Activated CD4-positive, alpha-beta T cell treated with anti-CD3 and anti-CD28 coated beads, Interleukin-2, amount 10 ng/mL, durations not matched to agents 24 days and 14 days (primary cell): Measurements from ENCODE around the gene BOC. TPM values are rescaled to one million over a fixed set of nuclear protein-coding genes. Genes with fewer than 3 reads are reported as not detected.

Source experiments
- DNase-seq: peaks from one replicate; pipeline ENCODE4 v3.0.0; 2022
- H3K27ac Mint-ChIP-seq: one replicate; pipeline ENCODE4 v1.8.0; 2022; ENCODE audit warnings: mild to moderate bottlenecking, mixed read lengths
- H3K27me3 Mint-ChIP-seq: one replicate; pipeline ENCODE4 v1.8.0; 2022; ENCODE audit warnings: mixed read lengths
- H3K36me3 Mint-ChIP-seq: one replicate; pipeline ENCODE4 v1.8.0; 2022; ENCODE audit warnings: low read depth, mild to moderate bottlenecking, mixed read lengths
- H3K4me1 Mint-ChIP-seq: one replicate; pipeline ENCODE4 v1.8.0; 2021; ENCODE audit warnings: mixed read lengths
- H3K4me3 Mint-ChIP-seq: one replicate; pipeline ENCODE4 v1.8.0; 2022; ENCODE audit warnings: mild to moderate bottlenecking, moderate library complexity, mixed read lengths
- H3K9me3 Mint-ChIP-seq: one replicate; pipeline ENCODE4 v1.8.0; 2021; ENCODE audit warnings: mixed read lengths
- intact Hi-C: fragments of 100-400 bp; cut with micrococcal nuclease; formaldehyde crosslinking; loops from one replicate; pipeline ENCODE4 v1.15.1; 2023
- total RNA-seq: library from RNA; stranded (reverse); gene quantifications from 2 replicates; pipeline ENCODE4 v1.2.3, GENCODE V29; 2022

Gene BOC
- total RNA-seq, 1 donor from 2014 or later, result 1.4 TPM

DNA sequence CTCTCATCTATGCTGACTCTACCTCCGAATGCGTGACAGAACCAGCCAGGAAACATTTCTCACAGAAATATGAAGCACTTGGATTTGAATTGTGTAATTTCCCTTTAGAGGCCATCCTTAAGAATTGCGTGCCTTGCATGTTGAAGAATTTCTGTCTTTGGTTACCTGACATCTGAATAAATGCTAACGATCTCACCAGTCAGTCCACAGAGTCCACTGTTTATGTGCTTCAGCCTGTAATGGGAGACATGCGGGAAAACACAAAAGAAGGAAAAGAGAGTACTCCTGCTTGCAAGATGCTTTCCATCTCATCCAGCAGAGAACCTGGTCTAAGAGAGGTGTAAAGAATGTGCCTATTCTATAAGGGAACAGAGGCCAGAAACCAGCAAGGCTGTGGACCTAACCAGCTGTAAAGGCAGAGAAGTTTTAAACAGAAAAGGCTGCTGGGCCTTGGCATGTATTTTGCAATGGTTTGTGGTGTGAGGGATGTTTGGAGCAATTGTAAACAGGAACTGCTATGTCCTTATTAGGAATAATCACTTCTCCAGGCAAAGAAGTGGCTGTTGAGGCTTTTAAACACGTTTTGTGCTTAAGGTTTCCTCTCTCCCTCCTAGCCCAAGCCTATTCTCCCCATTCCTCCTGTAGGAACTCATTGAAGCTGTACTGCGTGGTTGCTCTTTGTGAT lies 36.4 kb upstream of the BOC start:
- Mint-ChIP-seq H3K27me3 (peaks cover 5% of the 10 kb centered on the region), H3K4me3 (no peak overlapping the region), H3K36me3 (no peaks in the 10 kb centered on the region), H3K9me3 (no peaks in the 10 kb centered on the region), H3K27ac (no peak overlapping the region), H3K4me1 (no peaks in the 10 kb centered on the region)
- DNase-seq, result no peak
- intact Hi-C loops, result no loop called here

DNA sequence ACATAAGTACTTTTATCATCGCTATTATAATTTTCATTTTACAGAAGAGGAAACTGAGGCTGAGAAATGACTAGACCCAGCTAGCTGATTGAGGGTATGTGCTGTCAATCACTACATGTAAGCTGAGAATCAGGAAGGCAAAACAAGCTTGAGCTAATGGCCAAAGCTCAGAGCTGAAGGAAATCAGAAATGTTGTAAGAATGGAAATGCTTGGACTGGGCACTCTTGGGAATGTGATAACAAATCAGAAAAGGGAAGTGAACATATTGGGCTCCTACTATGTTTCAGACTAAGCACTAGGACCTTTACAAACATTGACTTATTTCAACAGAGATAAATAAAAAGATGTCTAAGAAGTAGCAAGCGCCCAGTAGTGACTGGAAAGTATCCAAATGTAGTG lies 33.8 kb upstream of the BOC start:
- Mint-ChIP-seq H3K36me3 (no peaks in the 10 kb centered on the region), H3K4me1 (no peaks in the 10 kb centered on the region), H3K9me3 (no peaks in the 10 kb centered on the region), H3K27me3 (peaks cover under 1% of the 10 kb centered on the region), H3K27ac (no peak overlapping the region), H3K4me3 (no peak overlapping the region)
- DNase-seq, result no peak
- intact Hi-C loops, result no loop called here

DNA sequence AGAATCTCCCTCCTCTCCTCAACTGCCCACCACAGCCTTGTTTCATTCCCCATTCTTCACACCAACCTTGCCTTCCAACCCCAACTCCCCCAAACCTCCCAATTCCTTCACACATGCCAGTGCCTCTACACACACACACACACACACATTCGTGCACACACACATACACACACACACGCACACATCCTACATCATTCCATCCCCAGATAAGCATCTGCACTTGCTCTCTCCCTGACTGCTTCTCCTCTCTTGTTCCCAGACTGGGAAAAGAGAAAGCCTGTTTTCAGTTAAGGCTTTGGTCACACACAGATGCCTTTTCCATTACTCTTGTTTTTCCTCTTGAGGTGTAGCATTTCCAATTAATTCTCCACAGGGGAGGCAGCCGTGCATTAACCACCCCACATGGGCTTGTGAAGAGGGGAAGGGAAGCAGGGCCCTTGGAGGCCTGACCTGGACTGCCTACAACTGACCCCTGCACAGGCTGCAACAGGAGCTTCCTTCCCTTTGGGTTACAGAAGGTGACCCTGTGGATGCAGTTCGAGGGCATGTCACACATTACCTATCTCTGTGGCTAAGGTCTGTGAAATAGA lies 32.0 kb upstream of the BOC start:
- intact Hi-C loops, result no loop called here
- H3K27ac Mint-ChIP-seq, result no peak overlapping the region
- no peaks in the 10 kb centered on the region for H3K4me1 Mint-ChIP-seq
- H3K27me3 Mint-ChIP-seq, result peaks cover 3% of the 10 kb centered on the region
- H3K36me3 Mint-ChIP-seq, result no peaks in the 10 kb centered on the region
- no peaks in the 10 kb centered on the region for H3K9me3 Mint-ChIP-seq
- DNase-seq, result no peak
- no peak overlapping the region for H3K4me3 Mint-ChIP-seq

DNA sequence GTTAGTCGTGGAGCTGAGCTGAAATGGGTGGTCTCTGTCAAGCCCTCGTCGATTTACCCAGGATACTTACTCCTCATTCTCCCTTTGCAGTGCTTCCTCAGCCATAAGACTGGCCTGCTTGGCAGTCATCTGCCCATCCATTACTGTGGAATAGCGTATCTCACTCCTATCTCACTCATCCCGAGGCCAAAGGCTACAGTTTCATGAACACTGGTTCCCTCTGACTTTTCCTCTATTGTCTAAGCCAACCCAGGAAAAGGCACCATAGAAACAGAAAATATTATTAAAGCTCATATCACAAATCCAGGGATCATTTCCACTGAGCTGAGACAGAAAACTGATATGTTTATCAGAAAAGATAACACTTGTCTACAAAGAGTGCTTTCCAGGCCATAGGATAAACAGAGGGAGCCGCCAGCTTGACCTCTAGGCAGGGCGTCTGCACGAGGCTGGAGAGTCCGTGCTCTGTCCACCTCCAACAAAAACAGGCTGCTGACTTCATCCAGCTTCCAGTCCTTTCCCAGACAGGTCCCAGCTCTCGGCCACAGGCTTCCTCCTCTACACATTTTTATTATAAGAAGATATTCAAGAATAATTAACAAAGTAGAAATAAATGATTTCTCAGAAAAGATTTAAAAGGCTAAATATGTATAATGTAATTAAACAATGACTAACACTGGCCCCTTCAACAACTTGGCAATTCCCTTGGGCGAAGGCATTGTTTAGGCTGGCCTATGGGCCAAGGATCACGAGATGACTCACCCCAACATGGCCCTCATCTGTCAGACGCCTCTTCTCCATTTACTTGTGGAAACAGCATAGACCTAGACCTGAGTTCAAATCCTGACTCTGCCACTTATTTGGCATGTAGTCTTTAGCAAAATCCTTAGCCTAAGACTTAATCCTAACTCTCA lies 27.4 kb upstream of the BOC start:
- Mint-ChIP-seq H3K27ac (no peak overlapping the region), H3K9me3 (peaks cover 8% of the 10 kb centered on the region), H3K4me3 (no peak overlapping the region), H3K4me1 (no peaks in the 10 kb centered on the region), H3K36me3 (no peaks in the 10 kb centered on the region), H3K27me3 (peaks cover 3% of the 10 kb centered on the region)
- DNase-seq, result no peak
- intact Hi-C loops, result no loop called here

DNA sequence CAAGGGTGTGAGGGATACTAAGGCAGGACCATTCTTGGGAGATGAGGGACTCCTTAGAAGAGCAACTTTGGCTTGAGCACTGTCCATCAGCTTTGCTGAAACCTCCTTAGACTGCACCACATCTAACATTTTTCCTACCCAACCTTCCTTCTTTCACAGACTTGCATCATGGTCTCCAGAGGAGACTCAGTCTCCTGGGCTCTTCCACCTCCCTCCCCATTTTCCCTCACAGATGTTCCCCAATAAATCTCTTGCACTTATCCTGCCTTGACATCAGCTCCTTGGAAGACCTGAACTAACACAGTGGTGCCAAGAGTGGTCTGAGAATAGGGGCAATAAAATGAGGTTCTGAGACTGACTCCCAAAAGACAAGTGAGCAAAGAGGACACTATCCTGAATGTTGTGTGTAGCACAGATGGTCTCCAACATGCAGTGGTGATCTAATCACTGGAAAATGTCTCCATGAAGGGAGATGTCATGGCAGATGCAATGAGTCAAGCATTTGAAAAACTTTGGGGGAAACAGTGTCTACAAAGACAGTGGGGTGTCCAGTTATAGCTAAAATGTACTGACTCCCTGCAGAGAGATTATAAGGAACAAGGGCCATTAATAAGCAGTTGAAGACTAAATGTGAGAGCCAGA lies 26.0 kb upstream of the BOC start:
- no peaks in the 10 kb centered on the region for H3K36me3 Mint-ChIP-seq
- DNase-seq, result no peak
- peaks cover 8% of the 10 kb centered on the region for H3K9me3 Mint-ChIP-seq
- no peak overlapping the region for H3K27ac Mint-ChIP-seq
- peaks cover 3% of the 10 kb centered on the region for H3K27me3 Mint-ChIP-seq
- no peak overlapping the region for H3K4me3 Mint-ChIP-seq
- intact Hi-C loops, result no loop called here
- H3K4me1 Mint-ChIP-seq, result no peaks in the 10 kb centered on the region

DNA sequence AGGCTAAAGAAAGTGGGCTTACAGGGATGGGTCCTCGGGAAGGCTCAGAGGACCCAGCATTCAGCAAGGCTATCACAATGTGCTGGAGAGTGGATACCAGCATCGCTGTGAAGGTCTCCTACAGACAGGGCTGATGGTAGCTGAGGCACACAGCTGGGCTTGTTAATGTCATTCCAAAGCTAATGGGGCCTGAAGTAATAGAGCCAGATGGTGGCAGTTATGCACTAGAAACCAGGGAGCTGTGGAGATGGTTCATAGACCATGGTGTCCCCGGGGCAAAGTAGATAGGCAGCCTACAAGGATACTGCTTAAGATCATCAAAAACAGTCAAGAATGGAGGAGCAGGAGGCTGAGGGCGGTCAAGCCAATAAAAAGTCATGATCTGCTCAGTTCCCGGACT lies 24.8 kb upstream of the BOC start:
- Mint-ChIP-seq H3K9me3 (peaks cover 8% of the 10 kb centered on the region), H3K4me3 (no peak overlapping the region), H3K36me3 (no peaks in the 10 kb centered on the region), H3K4me1 (no peaks in the 10 kb centered on the region), H3K27me3 (peaks cover 3% of the 10 kb centered on the region), H3K27ac (no peak overlapping the region)
- intact Hi-C loops, result no loop called here
- no peak for DNase-seq

DNA sequence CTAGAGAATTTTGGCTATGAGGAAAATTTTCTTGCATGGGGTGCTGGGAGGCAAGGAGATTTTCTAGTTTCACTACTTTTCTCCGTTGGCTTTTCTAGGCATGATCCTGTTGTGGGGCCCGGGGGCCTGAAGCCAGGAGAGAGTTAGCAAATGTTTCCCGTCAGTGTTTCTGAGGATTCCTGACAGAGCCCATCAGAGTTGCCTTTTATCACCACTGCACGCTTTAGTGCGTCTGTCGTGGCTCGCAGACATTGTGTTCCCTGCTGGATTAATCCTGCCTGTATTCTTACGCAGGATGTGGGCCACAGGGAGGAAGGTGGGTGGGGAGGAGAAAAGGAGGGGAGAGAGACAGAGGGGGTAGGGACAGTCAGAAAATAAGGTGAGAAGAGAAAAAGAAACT lies 18.1 kb upstream of the BOC start:
- H3K4me3 Mint-ChIP-seq, result no peak overlapping the region
- H3K36me3 Mint-ChIP-seq, result no peaks in the 10 kb centered on the region
- peaks cover 4% of the 10 kb centered on the region for H3K27me3 Mint-ChIP-seq
- intact Hi-C loops, result no loop called here
- no peak for DNase-seq
- peaks cover 3% of the 10 kb centered on the region for H3K9me3 Mint-ChIP-seq
- no peak overlapping the region for H3K27ac Mint-ChIP-seq
- no peaks in the 10 kb centered on the region for H3K4me1 Mint-ChIP-seq

DNA sequence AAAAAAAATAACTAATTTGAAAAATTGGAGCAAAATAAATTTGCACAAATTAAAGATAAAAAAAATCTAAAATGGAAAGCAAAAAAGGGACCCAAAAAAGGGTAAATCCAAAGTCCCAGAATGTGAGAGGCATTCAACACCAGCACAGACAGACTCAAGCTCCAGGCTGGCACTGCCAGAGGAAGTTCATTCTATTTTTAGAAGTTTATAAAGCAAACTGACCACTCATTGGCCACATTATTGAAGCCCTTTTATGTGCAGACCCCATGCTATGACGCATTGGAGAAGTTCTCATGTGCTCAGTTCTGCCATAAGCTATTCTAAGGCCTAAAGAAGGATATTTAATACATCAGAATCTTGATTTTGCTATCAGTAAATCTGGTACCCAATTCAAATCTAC lies 17.6 kb upstream of the BOC start:
- intact Hi-C loops, result no loop called here
- no peaks in the 10 kb centered on the region for H3K4me1 Mint-ChIP-seq
- H3K27ac Mint-ChIP-seq, result no peak overlapping the region
- H3K27me3 Mint-ChIP-seq, result peaks cover 5% of the 10 kb centered on the region
- no peak overlapping the region for H3K4me3 Mint-ChIP-seq
- no peaks in the 10 kb centered on the region for H3K36me3 Mint-ChIP-seq
- DNase-seq, result no peak
- no peaks in the 10 kb centered on the region for H3K9me3 Mint-ChIP-seq

DNA sequence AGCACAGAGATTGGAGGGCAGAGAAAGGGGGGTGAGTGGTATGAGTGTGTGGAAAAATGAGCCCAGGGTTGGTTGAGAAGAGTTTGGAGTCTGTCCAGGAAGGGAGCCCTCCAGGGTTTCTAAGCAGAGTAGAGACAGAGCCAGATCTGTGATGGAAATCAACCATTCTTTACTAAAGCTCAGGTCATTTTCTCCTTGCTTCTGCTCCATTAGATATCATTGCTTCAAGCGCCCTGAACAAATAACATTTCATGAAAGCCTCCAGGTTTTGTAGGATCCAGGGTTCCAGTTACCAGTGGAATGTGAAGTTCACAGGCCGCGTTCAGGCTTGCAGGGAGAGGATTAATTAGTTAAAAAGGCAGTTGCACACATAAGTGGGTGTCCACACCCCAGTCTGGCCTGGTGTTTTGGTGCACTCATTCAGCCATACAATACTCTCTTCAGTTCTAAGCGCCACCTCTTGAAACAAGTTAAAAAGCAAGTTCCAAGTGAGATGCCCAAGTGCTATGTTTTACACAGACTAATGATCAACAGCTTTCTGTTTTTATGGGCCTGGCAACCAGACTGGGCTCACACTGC lies 16.4 kb upstream of the BOC start:
- H3K36me3 Mint-ChIP-seq, result no peaks in the 10 kb centered on the region
- intact Hi-C loops, result no loop called here
- no peak overlapping the region for H3K4me3 Mint-ChIP-seq
- no peak for DNase-seq
- no peaks in the 10 kb centered on the region for H3K4me1 Mint-ChIP-seq
- H3K27me3 Mint-ChIP-seq, result peaks cover 13% of the 10 kb centered on the region
- H3K27ac Mint-ChIP-seq, result no peak overlapping the region
- H3K9me3 Mint-ChIP-seq, result no peaks in the 10 kb centered on the region

DNA sequence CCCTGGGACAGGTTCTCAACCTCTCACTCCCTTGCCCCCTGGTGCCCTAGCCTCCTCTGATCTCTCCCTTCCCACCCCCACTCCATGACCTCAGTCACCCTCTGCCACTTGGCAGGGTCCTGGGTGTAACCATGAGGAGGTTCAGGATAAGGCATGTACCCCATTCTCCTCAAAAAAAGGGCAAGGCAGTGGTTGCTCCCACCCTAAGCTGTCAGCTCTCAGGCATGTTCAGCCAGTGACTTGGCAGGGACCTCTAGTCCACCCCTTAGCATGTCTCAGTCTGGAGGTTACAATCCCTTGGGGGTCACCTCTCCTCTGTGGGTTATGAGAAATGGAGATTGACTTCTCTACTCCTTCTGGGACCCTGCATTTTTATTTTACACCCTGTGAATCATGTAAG lies 11.0 kb upstream of the BOC start:
- intact Hi-C loops, result no loop called here
- Mint-ChIP-seq H3K4me3 (no peak overlapping the region), H3K27me3 (peaks cover 26% of the 10 kb centered on the region), H3K4me1 (no peaks in the 10 kb centered on the region), H3K36me3 (no peaks in the 10 kb centered on the region), H3K9me3 (no peaks in the 10 kb centered on the region), H3K27ac (no peak overlapping the region)
- no peak for DNase-seq

DNA sequence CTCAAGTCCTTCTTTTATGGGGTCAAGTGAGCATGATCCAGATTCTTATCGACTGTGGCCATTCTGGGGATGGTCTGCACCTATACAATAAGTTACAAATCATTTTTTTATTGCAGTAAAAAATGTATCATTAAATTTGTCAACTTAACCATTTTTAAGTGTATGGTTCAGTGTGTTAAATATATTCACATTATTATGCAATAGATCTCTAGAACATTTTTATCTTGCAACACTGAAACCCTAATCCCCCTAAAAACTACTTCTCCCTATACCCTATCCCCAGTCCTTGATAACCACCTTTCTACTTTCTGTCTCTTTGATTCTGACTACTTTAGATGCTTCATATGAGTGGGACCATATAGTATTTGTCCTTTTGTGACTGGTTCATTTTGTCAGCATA lies 10.4 kb upstream of the BOC start:
- H3K4me3 Mint-ChIP-seq, result no peak overlapping the region
- no peaks in the 10 kb centered on the region for H3K4me1 Mint-ChIP-seq
- H3K9me3 Mint-ChIP-seq, result no peaks in the 10 kb centered on the region
- no peak overlapping the region for H3K27ac Mint-ChIP-seq
- peaks cover 28% of the 10 kb centered on the region for H3K27me3 Mint-ChIP-seq
- no peak for DNase-seq
- H3K36me3 Mint-ChIP-seq, result no peaks in the 10 kb centered on the region
- intact Hi-C loops, result no loop called here

DNA sequence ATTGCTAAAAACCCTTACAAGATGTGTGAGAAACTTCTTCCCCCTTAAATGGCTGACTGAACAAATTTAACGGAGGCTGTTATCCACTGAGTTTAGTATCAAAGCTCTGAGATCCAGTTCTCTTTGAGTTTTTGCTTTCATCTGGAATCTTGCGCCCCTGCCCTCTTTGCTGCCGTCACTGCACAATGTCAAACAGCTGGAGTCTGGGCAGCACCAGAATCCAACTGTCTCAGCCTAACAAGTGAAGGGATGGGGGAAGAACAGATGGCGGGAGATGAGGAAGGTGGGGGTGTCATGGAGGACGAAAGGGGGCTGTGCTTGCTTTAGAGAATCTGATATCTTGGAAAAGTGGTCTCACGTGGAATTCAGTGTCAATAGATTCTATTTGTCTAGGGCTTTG lies 7.0 kb upstream of the BOC start:
- Mint-ChIP-seq H3K9me3 (no peaks in the 10 kb centered on the region), H3K27ac (no peak overlapping the region), H3K36me3 (no peaks in the 10 kb centered on the region), H3K27me3 (peaks cover 49% of the 10 kb centered on the region), H3K4me1 (no peaks in the 10 kb centered on the region), H3K4me3 (no peak overlapping the region)
- DNase-seq, result no peak
- intact Hi-C loops, result no loop called here

DNA sequence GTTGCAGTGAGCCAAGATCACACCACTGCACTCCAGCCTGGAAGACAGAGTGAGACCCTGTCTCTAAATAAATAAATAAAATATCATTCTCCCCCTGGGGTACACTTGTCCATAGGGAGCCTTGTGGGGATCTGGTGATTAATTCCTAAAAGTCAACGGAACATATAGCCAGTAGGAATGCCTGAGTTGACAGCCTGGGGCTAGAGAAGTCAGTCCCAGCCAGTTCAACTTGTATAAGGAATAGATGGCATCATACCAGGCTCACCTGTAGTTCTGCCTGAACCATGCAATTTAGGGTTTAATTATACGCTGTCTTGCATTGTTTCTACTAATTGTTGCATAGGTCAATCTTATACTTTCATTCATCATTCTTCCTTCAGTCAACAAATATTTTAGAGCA lies 5.9 kb upstream of the BOC start:
- Mint-ChIP-seq H3K27me3 (peaks cover 53% of the 10 kb centered on the region), H3K9me3 (no peaks in the 10 kb centered on the region)
- DNase-seq, result no peak

More for the DNA sequence above, 5.9 kb upstream of the BOC start:
- Mint-ChIP-seq H3K4me3 (no peak overlapping the region), H3K4me1 (no peaks in the 10 kb centered on the region), H3K36me3 (no peaks in the 10 kb centered on the region), H3K27ac (no peak overlapping the region)
- intact Hi-C loops, result no loop called here
